GM23338 (cell line): ENCODE data around the gene NCKIPSD.

Experiments used
- CREB1 ChIP-seq: fragments of 250-450 bp; sonication (Bioruptor Pico); IDR thresholded peaks from 2 replicates; pipeline ENCODE4 v1.5.0; 2020; ENCODE audit warnings: low read depth, mild to moderate bottlenecking, moderate library complexity
- EZH2 ChIP-seq: fragments of 200-600 bp; sonication (generic); IDR thresholded peaks from one replicate; pipeline ENCODE4 v1.8.0; 2017; ENCODE audit warnings: antibody characterized with exemption, mild to moderate bottlenecking, low read depth; ENCODE audit not compliant: unreplicated experiment
- EZH2phosphoT487 ChIP-seq: fragments of 200-600 bp; sonication (generic); IDR thresholded peaks from one replicate; pipeline ENCODE4 v1.8.1; 2018; ENCODE audit warnings: antibody characterized with exemption; ENCODE audit not compliant: unreplicated experiment
- JUNB ChIP-seq: IDR thresholded peaks from one replicate; pipeline ENCODE4 v1.6.1; 2016; ENCODE audit warnings: antibody characterized with exemption; ENCODE audit not compliant: unreplicated experiment
- NANOG ChIP-seq: IDR thresholded peaks from 2 replicates; pipeline ENCODE4 v1.6.1; 2016; ENCODE audit warnings: antibody characterized with exemption, borderline replicate concordance
- POLR2AphosphoS5 ChIP-seq: IDR thresholded peaks from 2 replicates; pipeline ENCODE4 v1.6.1; 2016; ENCODE audit warnings: antibody characterized with exemption, low read depth
- STAT1 ChIP-seq: IDR thresholded peaks from one replicate; pipeline ENCODE4 v1.6.1; 2016; ENCODE audit warnings: antibody characterized with exemption; ENCODE audit not compliant: unreplicated experiment
- ZNF114 ChIP-seq: fragments of 250-450 bp; sonication (Bioruptor Pico); IDR thresholded peaks from 2 replicates; pipeline ENCODE4 v1.5.0; 2020; ENCODE audit warnings: mild to moderate bottlenecking, moderate library complexity
- ZNF331 ChIP-seq: fragments of 250-450 bp; sonication (Bioruptor Pico); IDR thresholded peaks from 2 replicates; pipeline ENCODE4 v1.5.0; 2020; ENCODE audit warnings: low read depth, mild to moderate bottlenecking, moderate library complexity
- TF ChIP-seq, protein P1 (sequence below), 2 experiments: fragments of 200-600 bp in 1 of 2; sonication (generic) in 1 of 2; conservative IDR thresholded peaks; 2 replicates each; pipeline versions ENCODE4 v1.5.1 to v1.6.1; 2016 to 2017; ENCODE audit warnings: antibody characterized with exemption in 2 of 2, low read depth in 2 of 2, mild to moderate bottlenecking in 2 of 2, moderate library complexity in 1 of 2
- TF ChIP-seq, protein P2 (sequence below): IDR thresholded peaks from one replicate; pipeline ENCODE4 v1.6.1; 2018; ENCODE audit warnings: antibody characterized with exemption; ENCODE audit not compliant: unreplicated experiment
- TF ChIP-seq, protein P3 (sequence below): IDR thresholded peaks from 2 replicates; pipeline ENCODE4 v1.6.1; 2016; ENCODE audit warnings: antibody characterized with exemption
- TF ChIP-seq, protein P4 (sequence below): fragments of 250-450 bp; sonication (Bioruptor Pico); IDR thresholded peaks from 2 replicates; pipeline ENCODE4 v1.5.0; 2020; ENCODE audit warnings: mild to moderate bottlenecking, moderate library complexity

DNA sequence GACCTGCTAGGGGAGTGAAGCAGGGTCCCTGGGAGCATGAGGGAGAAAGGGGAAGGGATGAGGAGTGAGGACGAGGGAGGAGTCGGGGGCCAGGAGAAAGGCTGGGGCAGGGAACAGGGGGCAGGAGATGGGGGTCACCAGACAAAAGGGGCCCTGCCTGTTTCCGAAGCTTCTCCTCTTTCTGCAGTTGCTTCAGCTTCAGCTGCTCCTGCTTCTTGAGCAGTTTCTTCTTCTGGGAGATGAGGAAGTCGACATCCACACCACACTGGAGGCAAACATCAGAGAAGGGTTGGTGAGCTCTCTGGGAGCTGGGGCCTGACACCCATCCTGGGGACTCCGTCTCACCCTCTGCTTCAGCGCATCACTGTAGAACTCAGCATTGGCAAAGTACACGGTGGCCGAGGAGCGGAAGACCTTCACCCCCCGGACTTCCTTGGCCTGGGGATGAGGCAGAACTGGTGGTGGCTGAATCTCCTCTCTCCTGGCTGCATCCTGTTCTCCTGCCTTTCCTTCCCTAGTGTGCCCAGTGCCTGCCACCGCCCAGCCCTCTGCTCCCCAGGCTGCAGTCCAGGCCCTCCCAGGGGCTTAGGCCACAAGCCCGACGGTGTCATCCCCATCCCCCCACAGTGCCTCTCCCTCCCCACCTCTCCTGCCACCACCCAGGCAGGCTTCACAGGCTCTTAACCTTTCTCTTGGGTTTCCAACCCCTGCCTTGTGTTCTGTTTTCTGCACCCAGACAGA is 57.3 kb downstream of the NCKIPSD start:
- TF ChIP-seq, protein P1, sequence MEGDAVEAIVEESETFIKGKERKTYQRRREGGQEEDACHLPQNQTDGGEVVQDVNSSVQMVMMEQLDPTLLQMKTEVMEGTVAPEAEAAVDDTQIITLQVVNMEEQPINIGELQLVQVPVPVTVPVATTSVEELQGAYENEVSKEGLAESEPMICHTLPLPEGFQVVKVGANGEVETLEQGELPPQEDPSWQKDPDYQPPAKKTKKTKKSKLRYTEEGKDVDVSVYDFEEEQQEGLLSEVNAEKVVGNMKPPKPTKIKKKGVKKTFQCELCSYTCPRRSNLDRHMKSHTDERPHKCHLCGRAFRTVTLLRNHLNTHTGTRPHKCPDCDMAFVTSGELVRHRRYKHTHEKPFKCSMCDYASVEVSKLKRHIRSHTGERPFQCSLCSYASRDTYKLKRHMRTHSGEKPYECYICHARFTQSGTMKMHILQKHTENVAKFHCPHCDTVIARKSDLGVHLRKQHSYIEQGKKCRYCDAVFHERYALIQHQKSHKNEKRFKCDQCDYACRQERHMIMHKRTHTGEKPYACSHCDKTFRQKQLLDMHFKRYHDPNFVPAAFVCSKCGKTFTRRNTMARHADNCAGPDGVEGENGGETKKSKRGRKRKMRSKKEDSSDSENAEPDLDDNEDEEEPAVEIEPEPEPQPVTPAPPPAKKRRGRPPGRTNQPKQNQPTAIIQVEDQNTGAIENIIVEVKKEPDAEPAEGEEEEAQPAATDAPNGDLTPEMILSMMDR (conservative IDR thresholded peaks at IDR 0.05; ENCODE audit: low read depth in 2 of 2), result no peak
- TF ChIP-seq, protein P2, sequence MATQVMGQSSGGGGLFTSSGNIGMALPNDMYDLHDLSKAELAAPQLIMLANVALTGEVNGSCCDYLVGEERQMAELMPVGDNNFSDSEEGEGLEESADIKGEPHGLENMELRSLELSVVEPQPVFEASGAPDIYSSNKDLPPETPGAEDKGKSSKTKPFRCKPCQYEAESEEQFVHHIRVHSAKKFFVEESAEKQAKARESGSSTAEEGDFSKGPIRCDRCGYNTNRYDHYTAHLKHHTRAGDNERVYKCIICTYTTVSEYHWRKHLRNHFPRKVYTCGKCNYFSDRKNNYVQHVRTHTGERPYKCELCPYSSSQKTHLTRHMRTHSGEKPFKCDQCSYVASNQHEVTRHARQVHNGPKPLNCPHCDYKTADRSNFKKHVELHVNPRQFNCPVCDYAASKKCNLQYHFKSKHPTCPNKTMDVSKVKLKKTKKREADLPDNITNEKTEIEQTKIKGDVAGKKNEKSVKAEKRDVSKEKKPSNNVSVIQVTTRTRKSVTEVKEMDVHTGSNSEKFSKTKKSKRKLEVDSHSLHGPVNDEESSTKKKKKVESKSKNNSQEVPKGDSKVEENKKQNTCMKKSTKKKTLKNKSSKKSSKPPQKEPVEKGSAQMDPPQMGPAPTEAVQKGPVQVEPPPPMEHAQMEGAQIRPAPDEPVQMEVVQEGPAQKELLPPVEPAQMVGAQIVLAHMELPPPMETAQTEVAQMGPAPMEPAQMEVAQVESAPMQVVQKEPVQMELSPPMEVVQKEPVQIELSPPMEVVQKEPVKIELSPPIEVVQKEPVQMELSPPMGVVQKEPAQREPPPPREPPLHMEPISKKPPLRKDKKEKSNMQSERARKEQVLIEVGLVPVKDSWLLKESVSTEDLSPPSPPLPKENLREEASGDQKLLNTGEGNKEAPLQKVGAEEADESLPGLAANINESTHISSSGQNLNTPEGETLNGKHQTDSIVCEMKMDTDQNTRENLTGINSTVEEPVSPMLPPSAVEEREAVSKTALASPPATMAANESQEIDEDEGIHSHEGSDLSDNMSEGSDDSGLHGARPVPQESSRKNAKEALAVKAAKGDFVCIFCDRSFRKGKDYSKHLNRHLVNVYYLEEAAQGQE, result no peak
- TF ChIP-seq EZH2 (no peak), JUNB (no peak), NANOG (no peak), POLR2AphosphoS5 (no peak), EZH2phosphoT487 (no peak), STAT1 (no peak), ZNF114 (no peak), CREB1 (CRISPR knock-in tag) (no peak), ZNF331 (no peak)
- TF ChIP-seq, protein P3, sequence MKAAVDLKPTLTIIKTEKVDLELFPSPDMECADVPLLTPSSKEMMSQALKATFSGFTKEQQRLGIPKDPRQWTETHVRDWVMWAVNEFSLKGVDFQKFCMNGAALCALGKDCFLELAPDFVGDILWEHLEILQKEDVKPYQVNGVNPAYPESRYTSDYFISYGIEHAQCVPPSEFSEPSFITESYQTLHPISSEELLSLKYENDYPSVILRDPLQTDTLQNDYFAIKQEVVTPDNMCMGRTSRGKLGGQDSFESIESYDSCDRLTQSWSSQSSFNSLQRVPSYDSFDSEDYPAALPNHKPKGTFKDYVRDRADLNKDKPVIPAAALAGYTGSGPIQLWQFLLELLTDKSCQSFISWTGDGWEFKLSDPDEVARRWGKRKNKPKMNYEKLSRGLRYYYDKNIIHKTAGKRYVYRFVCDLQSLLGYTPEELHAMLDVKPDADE, result no peak
- TF ChIP-seq, protein P4, sequence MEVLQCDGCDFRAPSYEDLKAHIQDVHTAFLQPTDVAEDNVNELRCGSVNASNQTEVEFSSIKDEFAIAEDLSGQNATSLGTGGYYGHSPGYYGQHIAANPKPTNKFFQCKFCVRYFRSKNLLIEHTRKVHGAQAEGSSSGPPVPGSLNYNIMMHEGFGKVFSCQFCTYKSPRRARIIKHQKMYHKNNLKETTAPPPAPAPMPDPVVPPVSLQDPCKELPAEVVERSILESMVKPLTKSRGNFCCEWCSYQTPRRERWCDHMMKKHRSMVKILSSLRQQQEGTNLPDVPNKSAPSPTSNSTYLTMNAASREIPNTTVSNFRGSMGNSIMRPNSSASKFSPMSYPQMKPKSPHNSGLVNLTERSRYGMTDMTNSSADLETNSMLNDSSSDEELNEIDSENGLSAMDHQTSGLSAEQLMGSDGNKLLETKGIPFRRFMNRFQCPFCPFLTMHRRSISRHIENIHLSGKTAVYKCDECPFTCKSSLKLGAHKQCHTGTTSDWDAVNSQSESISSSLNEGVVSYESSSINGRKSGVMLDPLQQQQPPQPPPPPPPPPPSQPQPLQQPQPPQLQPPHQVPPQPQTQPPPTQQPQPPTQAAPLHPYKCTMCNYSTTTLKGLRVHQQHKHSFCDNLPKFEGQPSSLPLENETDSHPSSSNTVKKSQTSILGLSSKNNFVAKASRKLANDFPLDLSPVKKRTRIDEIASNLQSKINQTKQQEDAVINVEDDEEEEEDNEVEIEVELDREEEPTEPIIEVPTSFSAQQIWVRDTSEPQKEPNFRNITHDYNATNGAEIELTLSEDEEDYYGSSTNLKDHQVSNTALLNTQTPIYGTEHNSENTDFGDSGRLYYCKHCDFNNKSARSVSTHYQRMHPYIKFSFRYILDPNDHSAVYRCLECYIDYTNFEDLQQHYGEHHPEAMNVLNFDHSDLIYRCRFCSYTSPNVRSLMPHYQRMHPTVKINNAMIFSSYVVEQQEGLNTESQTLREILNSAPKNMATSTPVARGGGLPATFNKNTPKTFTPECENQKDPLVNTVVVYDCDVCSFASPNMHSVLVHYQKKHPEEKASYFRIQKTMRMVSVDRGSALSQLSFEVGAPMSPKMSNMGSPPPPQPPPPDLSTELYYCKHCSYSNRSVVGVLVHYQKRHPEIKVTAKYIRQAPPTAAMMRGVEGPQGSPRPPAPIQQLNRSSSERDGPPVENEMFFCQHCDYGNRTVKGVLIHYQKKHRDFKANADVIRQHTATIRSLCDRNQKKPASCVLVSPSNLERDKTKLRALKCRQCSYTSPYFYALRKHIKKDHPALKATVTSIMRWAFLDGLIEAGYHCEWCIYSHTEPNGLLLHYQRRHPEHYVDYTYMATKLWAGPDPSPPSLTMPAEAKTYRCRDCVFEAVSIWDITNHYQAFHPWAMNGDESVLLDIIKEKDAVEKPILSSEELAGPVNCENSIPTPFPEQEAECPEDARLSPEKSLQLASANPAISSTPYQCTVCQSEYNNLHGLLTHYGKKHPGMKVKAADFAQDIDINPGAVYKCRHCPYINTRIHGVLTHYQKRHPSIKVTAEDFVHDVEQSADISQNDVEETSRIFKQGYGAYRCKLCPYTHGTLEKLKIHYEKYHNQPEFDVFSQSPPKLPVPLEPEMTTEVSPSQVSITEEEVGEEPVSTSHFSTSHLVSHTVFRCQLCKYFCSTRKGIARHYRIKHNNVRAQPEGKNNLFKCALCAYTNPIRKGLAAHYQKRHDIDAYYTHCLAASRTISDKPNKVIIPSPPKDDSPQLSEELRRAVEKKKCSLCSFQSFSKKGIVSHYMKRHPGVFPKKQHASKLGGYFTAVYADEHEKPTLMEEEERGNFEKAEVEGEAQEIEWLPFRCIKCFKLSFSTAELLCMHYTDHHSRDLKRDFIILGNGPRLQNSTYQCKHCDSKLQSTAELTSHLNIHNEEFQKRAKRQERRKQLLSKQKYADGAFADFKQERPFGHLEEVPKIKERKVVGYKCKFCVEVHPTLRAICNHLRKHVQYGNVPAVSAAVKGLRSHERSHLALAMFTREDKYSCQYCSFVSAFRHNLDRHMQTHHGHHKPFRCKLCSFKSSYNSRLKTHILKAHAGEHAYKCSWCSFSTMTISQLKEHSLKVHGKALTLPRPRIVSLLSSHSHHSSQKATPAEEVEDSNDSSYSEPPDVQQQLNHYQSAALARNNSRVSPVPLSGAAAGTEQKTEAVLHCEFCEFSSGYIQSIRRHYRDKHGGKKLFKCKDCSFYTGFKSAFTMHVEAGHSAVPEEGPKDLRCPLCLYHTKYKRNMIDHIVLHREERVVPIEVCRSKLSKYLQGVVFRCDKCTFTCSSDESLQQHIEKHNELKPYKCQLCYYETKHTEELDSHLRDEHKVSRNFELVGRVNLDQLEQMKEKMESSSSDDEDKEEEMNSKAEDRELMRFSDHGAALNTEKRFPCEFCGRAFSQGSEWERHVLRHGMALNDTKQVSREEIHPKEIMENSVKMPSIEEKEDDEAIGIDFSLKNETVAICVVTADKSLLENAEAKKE (CRISPR knock-in tag), result no peak
